ENCODE data around the gene SULT1A1.
"Not testable (repeated sequence)": the region's sequence is repeated elsewhere in the genome, so short reads cannot be mapped to it uniquely, and the experiment has no call there.

The SULT1A1 gene

DNA sequence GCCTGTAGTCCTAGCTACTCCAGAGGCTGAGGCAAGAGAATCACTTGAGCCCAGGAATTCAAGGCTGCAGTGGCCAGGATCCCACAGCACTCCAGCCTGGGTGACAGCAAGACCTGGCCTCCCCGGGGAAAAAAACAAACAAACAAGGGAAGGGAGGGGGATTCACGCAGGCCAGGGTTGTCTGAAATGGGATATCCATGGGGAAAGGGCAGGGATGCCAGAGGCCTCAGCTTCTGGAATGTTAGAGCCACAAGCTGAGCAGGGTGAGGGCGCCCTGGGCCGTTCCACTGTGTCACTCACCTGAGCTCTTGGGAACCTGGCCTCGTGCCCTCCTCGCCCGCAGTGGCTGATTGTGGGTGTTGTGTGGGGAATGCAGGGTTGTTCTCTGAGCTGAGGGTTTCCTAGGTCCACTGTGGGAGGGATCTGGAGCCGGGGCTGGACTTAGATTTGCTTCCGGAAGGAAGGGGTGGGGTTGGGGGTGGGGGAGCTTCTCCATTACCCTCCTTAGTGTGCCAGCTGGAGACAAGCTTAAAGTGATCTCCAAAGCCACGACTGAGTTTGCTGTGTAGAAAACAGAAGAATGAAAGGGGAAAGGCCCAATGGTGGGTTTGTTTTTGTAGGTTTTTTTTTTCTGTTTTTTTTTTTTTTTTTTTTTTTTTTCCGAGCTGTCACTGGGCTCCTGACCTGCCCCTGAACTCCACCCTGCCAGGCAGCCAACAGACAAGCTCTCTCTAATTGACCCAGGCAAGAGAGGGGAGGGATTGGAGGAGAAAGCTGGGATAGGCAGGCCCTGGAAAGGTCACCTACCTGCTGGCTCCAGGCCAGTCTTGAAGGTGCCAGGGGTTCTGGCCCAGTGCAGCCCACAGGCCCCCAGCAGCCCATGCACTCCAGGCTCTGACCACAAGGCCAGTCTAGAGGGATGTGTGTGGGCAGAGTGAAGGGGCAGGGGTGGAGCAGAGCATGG lies at the start of gene SULT1A1:
Gene SULT1A1, minus strand, starts transcription at position 414 of the 964 bp plus-strand sequence. CDS start 1,189 bp downstream, outside the sequence.
- H3K4me1 ChIP-seq (ENCODE audit: control insufficient read depth in 2 of 2, insufficient read depth in 2 of 2, low read length in 2 of 2) = peaks cover 8 to 14% of the 10 kb centered on the region in 2 donors
- H3K9me3 ChIP-seq (ENCODE audit: control insufficient read depth in 2 of 2, low read length in 2 of 2) = no peaks in the 10 kb centered on the region
- H3K27ac ChIP-seq (ENCODE audit: low read depth in 2 of 2, low read length in 2 of 2) = peak within 1 kb of the TSS; percentile 62 to 71
- peak within 1 kb of the TSS; percentile 5 to 71 for H3K9ac ChIP-seq (ENCODE audit: low read depth in 1 of 2, low read length in 2 of 2)
- no peaks in the 10 kb centered on the region for H3K36me3 ChIP-seq (ENCODE audit: control insufficient read depth in 2 of 2, insufficient read depth in 2 of 2, low read length in 2 of 2)
- peak within 1 kb of the TSS; percentile 37 to 69 for H3K4me3 ChIP-seq (ENCODE audit: low read length in 2 of 2)
- no peaks in the 10 kb centered on the region for H3K27me3 ChIP-seq (ENCODE audit: control insufficient read depth in 2 of 2, insufficient read depth in 2 of 2, low read length in 2 of 2)

DNA sequence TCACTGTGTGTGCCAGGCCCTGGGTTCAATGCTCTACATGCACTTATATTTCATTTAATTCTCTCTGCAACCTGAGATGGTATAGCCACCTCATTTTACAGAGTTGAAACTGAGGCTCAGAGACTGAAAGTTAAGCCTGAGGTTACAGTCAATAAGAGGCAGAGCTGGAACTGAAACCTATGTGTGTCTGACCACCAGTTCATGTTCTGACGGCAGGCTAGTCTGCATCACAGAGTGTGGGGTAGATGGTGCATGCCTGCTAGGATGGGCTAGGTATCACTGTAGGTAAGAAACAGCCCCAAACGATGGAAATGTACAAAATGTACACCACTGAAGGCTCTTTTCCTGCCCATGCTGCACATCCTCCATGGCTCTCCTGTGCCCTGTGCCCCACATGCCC lies 30.1 kb upstream of the SULT1A1 start:
- H3K9ac ChIP-seq (ENCODE audit: low read depth in 1 of 2, low read length in 2 of 2); H3K9me3 ChIP-seq (ENCODE audit: control insufficient read depth in 2 of 2, low read length in 2 of 2); H3K4me1 ChIP-seq (ENCODE audit: control insufficient read depth in 2 of 2, insufficient read depth in 2 of 2, low read length in 2 of 2); H3K27ac ChIP-seq (ENCODE audit: low read depth in 2 of 2, low read length in 2 of 2); H3K27me3 ChIP-seq (ENCODE audit: control insufficient read depth in 2 of 2, insufficient read depth in 2 of 2, low read length in 2 of 2); H3K36me3 ChIP-seq (ENCODE audit: control insufficient read depth in 2 of 2, insufficient read depth in 2 of 2, low read length in 2 of 2); H3K4me3 ChIP-seq (ENCODE audit: low read length in 2 of 2): not testable (repeated sequence)

DNA sequence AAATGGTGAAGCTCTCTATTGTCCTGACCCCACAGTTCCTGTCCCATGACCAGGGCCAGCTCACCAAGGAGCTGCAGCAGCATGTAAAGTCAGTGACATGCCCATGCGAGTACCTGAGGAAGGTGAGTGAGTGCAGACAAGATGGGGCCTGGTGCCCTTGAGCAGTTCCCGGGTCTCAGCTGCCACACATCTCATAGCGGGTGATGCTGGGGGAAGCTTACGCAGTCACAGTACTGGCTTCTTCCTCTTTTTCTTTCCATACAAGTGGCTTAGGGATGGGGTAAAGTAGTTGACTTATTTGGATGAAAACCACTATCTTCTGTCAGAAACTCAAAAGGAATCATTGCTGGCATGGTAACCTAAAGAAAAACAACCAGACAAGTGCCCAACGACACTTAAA lies 28.5 kb upstream of the SULT1A1 start:
- not testable (repeated sequence) for H3K36me3 ChIP-seq (ENCODE audit: control insufficient read depth in 2 of 2, insufficient read depth in 2 of 2, low read length in 2 of 2); H3K4me1 ChIP-seq (ENCODE audit: control insufficient read depth in 2 of 2, insufficient read depth in 2 of 2, low read length in 2 of 2); H3K9me3 ChIP-seq (ENCODE audit: control insufficient read depth in 2 of 2, low read length in 2 of 2); H3K9ac ChIP-seq (ENCODE audit: low read depth in 1 of 2, low read length in 2 of 2); H3K4me3 ChIP-seq (ENCODE audit: low read length in 2 of 2); H3K27ac ChIP-seq (ENCODE audit: low read depth in 2 of 2, low read length in 2 of 2); H3K27me3 ChIP-seq (ENCODE audit: control insufficient read depth in 2 of 2, insufficient read depth in 2 of 2, low read length in 2 of 2)

DNA sequence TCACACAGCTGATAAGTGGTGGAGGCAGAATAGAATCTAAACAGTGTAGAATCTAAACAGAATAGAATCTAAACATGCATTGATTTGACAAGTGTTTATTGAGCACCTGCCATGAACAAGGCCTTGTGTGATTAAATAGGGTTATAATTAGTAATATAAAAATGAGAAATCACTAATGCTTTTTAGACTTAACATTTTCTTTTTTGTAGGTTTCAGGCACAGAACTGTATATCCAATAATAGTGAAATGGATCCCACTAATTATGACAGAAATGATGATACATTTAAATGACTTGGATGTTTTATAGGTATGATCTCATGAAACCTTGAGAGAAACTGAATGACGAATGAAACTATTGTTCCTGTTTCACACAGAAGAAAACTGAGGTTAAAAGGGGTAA lies 27.9 kb upstream of the SULT1A1 start, which contains the start of gene NPIPB8:
Gene NPIPB8, plus strand, starts transcription at position 301 of the 400 bp plus-strand sequence. CDS start 296 bp downstream, outside the sequence.
- not testable (repeated sequence) for H3K9ac ChIP-seq (ENCODE audit: low read depth in 1 of 2, low read length in 2 of 2); H3K36me3 ChIP-seq (ENCODE audit: control insufficient read depth in 2 of 2, insufficient read depth in 2 of 2, low read length in 2 of 2); H3K27me3 ChIP-seq (ENCODE audit: control insufficient read depth in 2 of 2, insufficient read depth in 2 of 2, low read length in 2 of 2); H3K27ac ChIP-seq (ENCODE audit: low read depth in 2 of 2, low read length in 2 of 2); H3K4me1 ChIP-seq (ENCODE audit: control insufficient read depth in 2 of 2, insufficient read depth in 2 of 2, low read length in 2 of 2); H3K4me3 ChIP-seq (ENCODE audit: low read length in 2 of 2); H3K9me3 ChIP-seq (ENCODE audit: control insufficient read depth in 2 of 2, low read length in 2 of 2)

DNA sequence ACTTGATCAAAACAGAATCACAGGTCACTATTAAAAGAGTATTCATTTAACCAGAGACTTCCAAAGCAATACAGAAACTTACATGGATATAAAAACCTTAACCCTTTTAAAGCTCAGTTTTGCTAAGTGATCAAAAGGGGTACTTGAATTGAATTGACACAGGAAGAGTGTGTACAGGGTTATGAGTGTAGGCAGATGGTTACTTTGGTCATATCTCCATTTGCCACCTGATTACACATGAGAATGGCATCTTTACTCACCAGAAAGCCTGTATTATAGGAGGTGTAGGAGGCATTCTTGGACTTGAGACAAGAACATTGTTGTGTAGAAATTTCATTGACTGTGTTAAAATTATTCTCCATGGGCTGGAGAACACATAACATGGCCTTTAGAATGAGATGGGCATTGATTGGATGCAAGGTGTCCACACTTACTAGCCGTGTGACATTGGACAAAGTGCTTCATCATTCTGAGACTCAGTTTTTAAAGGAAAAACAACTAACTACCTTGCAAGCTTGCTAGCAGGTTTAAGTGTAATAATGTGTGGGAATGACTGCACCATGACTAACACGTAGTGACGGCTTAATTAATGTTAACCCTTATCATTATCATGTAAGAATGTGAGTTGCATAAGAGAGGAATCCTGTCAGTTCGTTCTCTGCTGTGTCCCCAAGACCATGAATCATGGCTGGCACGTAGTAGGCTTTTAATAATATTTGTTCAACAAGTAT lies 26.4 kb upstream of the SULT1A1 start:
- not testable (repeated sequence) for H3K27ac ChIP-seq (ENCODE audit: low read depth in 2 of 2, low read length in 2 of 2); H3K9me3 ChIP-seq (ENCODE audit: control insufficient read depth in 2 of 2, low read length in 2 of 2); H3K9ac ChIP-seq (ENCODE audit: low read depth in 1 of 2, low read length in 2 of 2)

DNA sequence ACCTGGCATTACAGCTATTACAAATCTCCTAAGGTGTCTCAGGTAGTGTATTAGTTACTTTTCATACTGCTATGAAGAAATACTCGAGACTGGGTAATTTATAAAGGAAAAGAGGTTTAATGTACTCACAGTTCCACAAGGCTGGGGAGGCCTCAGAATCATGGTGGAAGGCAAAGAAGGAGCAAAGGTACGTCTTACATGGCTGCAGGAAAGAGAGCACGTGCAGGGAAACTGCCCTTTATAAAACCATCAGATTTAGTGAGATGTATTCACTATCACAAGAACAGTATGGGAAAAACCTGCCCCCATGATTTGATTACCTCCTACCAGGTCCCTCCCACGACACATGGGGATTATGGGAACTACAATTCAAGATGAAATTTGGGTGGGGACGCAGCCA lies 21.1 kb upstream of the SULT1A1 start:
- not testable (repeated sequence) for H3K27me3 ChIP-seq (ENCODE audit: control insufficient read depth in 2 of 2, insufficient read depth in 2 of 2, low read length in 2 of 2); H3K4me3 ChIP-seq (ENCODE audit: low read length in 2 of 2); H3K27ac ChIP-seq (ENCODE audit: low read depth in 2 of 2, low read length in 2 of 2)

More for the DNA sequence above, 26.4 kb upstream of the SULT1A1 start:
- H3K4me3 ChIP-seq (ENCODE audit: low read length in 2 of 2); H3K36me3 ChIP-seq (ENCODE audit: control insufficient read depth in 2 of 2, insufficient read depth in 2 of 2, low read length in 2 of 2); H3K27me3 ChIP-seq (ENCODE audit: control insufficient read depth in 2 of 2, insufficient read depth in 2 of 2, low read length in 2 of 2); H3K4me1 ChIP-seq (ENCODE audit: control insufficient read depth in 2 of 2, insufficient read depth in 2 of 2, low read length in 2 of 2): not testable (repeated sequence)

DNA sequence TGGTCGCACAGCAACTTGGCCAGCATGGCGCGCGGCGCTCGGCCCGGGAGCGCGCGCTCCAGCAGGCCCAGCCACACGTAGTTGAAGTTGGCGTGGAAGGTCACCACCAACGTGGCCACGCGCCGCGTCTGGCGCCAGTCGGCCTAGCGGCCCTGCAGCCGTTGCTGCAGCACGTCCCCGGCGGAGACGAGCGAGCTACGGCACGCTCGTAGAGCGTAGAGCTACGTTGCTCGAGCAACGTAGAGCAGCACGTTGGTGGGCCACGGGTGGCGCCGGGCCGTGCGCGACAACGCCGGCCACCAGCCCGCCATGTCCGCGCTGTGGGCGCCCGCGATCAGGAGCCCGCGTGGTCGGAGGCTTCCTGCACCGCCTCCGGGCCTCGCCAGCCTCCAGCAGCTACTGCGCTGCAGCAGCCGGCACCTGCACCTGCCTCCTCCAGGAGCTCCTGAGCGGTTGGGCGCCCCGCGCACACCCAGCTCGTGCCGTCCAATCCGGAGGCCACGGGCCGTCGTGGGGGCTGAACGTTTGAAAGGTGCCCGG lies 13.4 kb upstream of the SULT1A1 start:
- H3K36me3 ChIP-seq (ENCODE audit: control insufficient read depth in 2 of 2, insufficient read depth in 2 of 2, low read length in 2 of 2) = no peaks in the 10 kb centered on the region
- H3K4me1 ChIP-seq (ENCODE audit: control insufficient read depth in 2 of 2, insufficient read depth in 2 of 2, low read length in 2 of 2) = peaks cover 2% of the 10 kb centered on the region in 2 donors
- no peaks in the 10 kb centered on the region for H3K27me3 ChIP-seq (ENCODE audit: control insufficient read depth in 2 of 2, insufficient read depth in 2 of 2, low read length in 2 of 2)
- peak overlapping the region; percentile 24 to 61 for H3K9ac ChIP-seq (ENCODE audit: low read depth in 1 of 2, low read length in 2 of 2)
- peak overlapping the region in 1 of 2 donors; percentile 32 for H3K27ac ChIP-seq (ENCODE audit: low read depth in 2 of 2, low read length in 2 of 2)
- H3K4me3 ChIP-seq (ENCODE audit: low read length in 2 of 2) = peak overlapping the region; percentile 60 to 76
- H3K9me3 ChIP-seq (ENCODE audit: control insufficient read depth in 2 of 2, low read length in 2 of 2) = no peaks in the 10 kb centered on the region

More for the DNA sequence above, 21.1 kb upstream of the SULT1A1 start:
- H3K9me3 ChIP-seq (ENCODE audit: control insufficient read depth in 2 of 2, low read length in 2 of 2); H3K36me3 ChIP-seq (ENCODE audit: control insufficient read depth in 2 of 2, insufficient read depth in 2 of 2, low read length in 2 of 2); H3K9ac ChIP-seq (ENCODE audit: low read depth in 1 of 2, low read length in 2 of 2); H3K4me1 ChIP-seq (ENCODE audit: control insufficient read depth in 2 of 2, insufficient read depth in 2 of 2, low read length in 2 of 2): not testable (repeated sequence)

DNA sequence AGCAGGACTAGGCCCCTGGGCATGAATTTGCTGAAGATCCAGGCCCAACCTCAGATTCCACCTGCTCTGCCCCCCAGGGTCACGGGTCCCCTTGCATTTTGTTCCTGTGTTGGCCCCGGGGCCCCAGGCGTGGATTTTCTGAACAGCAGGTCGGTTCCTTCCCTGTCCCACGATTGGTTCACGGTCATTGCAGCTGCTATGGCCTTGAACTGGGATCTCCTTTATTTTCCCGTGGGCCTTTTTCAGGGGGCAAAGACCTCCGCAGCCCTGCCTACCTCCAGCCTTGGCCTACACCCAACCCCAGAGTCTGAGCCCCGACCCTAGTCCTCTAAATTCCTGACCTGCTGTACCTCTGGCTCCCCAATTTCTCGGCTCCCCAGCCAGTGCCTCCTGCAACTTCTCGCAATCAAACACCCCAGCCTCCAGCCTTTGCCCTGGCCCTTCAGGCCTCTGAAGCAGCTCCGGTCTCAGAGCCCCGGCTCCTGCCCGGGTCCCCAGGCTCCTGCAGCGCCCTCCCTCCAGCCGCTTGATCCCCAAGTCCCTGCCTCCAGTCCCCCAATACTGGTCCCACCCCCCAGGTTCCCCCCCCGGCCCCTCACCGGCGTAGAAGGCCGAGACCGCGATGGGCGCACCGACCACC lies 12.8 kb upstream of the SULT1A1 start:
- not testable (repeated sequence) for H3K27ac ChIP-seq (ENCODE audit: low read depth in 2 of 2, low read length in 2 of 2); H3K36me3 ChIP-seq (ENCODE audit: control insufficient read depth in 2 of 2, insufficient read depth in 2 of 2, low read length in 2 of 2); H3K27me3 ChIP-seq (ENCODE audit: control insufficient read depth in 2 of 2, insufficient read depth in 2 of 2, low read length in 2 of 2); H3K9me3 ChIP-seq (ENCODE audit: control insufficient read depth in 2 of 2, low read length in 2 of 2); H3K4me1 ChIP-seq (ENCODE audit: control insufficient read depth in 2 of 2, insufficient read depth in 2 of 2, low read length in 2 of 2)
- Histone ChIP-seq H3K4me3 (ENCODE audit: low read length in 2 of 2) (peak overlapping the region; percentile 60 to 76), H3K9ac (ENCODE audit: low read depth in 1 of 2, low read length in 2 of 2) (peak overlapping the region in 1 of 2 donors; percentile 61)

DNA sequence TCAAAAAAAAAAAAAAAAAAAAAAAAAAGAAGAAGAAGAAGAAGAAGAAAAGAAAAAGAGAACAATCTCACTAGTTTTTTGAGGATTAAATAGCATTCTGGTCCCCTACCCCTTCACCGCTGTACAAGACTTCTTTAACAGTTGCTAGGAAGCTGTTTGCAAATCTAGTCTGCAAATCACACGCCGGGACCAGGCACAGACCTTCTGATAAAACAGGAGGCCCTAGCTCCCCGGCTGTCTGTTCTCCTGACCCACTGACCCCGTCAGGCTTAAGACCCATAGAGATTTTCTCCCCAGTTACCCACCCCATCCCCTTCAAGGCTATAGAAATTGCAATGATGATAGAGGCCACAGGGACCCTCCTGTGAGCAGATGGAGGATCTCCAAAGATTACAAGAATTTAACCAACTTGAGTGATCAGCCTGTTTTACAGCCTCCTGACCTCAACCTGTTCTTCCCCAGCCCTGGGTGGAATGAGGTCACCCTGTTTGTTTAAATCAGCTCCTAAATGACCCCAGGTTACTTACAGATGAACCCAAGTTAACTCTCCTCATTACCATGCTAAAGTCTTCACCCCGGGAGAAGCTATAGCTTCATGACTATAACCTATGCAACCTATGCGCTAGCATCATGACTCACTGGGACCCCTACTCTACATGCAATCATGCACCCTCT lies 11.8 kb upstream of the SULT1A1 start:
- no peaks in the 10 kb centered on the region for H3K36me3 ChIP-seq (ENCODE audit: control insufficient read depth in 2 of 2, insufficient read depth in 2 of 2, low read length in 2 of 2)
- no peak overlapping the region for H3K9ac ChIP-seq (ENCODE audit: low read depth in 1 of 2, low read length in 2 of 2)
- H3K4me1 ChIP-seq (ENCODE audit: control insufficient read depth in 2 of 2, insufficient read depth in 2 of 2, low read length in 2 of 2) = peaks cover 2% of the 10 kb centered on the region in 2 donors
- no peaks in the 10 kb centered on the region for H3K9me3 ChIP-seq (ENCODE audit: control insufficient read depth in 2 of 2, low read length in 2 of 2)
- no peak overlapping the region for H3K4me3 ChIP-seq (ENCODE audit: low read length in 2 of 2)
- no peak overlapping the region for H3K27ac ChIP-seq (ENCODE audit: low read depth in 2 of 2, low read length in 2 of 2)
- no peaks in the 10 kb centered on the region for H3K27me3 ChIP-seq (ENCODE audit: control insufficient read depth in 2 of 2, insufficient read depth in 2 of 2, low read length in 2 of 2)
